Measurements from ENCODE around the gene STEAP2.

GRCh38 chr7:90187507-90188050 lies 24.0 kb upstream of the STEAP2 start:
- TF ChIP-seq CTCF (conservative IDR thresholded peaks at IDR 0.05): no peak
- TF ChIP-seq EZH2 (IDR thresholded peaks at IDR 0.05; ENCODE audit: low read depth): no peak

Data from PC-9 (cell line).